Fibroblast of pulmonary artery (primary cell): ENCODE measurements around the gene IL1A.
A peak's percentile ranks its signal among the peaks of the same experiment; 100 is the strongest.

Experiments used
- DNase-seq: peaks from one replicate; pipeline ENCODE4 v3.0.0-alpha.2; 2010; ENCODE audit warnings: low read depth
- H3K4me3 ChIP-seq: replicated peaks from 2 replicates; pipeline ENCODE4 v1.5.1; 2011; ENCODE audit warnings: low read depth, mild to moderate bottlenecking, control low read depth, low read length, moderate library complexity
- TF ChIP-seq, protein P1 (sequence below): IDR thresholded peaks from 2 replicates; pipeline ENCODE4 v1.5.1; 2011; ENCODE audit warnings: mild to moderate bottlenecking, control low read depth, low read length, inconsistent platforms; ENCODE audit errors: missing control alignments

The IL1A gene

DNA sequence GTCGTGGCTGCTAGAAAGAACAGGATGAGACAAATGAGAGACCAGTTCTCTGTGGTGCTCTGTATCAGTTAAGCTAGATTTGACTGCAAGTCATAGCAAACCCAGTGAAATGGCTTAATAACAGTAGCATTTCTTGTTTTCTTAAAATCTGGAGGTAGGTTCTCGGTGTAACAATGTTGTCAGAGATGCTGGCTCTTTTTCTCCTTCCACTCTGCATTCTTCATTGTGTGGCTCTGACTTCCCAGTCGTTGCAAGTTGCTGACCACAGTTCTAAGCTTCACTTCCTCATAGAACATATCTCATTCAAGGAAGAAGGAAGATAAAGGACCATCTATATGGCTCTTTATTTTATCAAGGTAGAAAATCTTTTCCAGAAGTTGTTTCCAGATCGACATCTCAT lies 12.0 kb downstream of the IL1A start:
- DNase-seq: no peak
- TF ChIP-seq, protein P1, sequence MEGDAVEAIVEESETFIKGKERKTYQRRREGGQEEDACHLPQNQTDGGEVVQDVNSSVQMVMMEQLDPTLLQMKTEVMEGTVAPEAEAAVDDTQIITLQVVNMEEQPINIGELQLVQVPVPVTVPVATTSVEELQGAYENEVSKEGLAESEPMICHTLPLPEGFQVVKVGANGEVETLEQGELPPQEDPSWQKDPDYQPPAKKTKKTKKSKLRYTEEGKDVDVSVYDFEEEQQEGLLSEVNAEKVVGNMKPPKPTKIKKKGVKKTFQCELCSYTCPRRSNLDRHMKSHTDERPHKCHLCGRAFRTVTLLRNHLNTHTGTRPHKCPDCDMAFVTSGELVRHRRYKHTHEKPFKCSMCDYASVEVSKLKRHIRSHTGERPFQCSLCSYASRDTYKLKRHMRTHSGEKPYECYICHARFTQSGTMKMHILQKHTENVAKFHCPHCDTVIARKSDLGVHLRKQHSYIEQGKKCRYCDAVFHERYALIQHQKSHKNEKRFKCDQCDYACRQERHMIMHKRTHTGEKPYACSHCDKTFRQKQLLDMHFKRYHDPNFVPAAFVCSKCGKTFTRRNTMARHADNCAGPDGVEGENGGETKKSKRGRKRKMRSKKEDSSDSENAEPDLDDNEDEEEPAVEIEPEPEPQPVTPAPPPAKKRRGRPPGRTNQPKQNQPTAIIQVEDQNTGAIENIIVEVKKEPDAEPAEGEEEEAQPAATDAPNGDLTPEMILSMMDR: no peak
- no peak overlapping the region for H3K4me3 ChIP-seq

DNA sequence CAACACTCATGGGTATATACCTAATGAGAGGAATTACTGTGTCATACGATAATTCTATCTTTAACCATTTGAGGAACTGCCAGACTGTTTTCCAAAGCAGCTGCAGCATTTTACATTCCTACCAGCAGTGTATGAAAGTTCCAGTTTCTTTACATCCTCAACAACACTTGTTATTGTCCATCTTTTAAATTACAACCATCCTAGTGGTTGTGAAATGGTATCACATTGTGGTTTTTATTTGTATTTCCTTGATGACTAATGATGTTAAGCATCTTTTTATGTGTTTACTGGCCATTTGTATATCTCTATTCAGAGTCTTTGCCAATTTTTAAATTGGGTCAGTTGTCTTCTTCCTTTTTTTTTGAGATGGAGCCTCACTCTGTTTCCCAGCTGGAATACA lies 15.9 kb downstream of the IL1A start:
- DNase-seq: peak; percentile 45
- TF ChIP-seq, protein P1: peak; percentile 31
- no peak overlapping the region for H3K4me3 ChIP-seq

DNA sequence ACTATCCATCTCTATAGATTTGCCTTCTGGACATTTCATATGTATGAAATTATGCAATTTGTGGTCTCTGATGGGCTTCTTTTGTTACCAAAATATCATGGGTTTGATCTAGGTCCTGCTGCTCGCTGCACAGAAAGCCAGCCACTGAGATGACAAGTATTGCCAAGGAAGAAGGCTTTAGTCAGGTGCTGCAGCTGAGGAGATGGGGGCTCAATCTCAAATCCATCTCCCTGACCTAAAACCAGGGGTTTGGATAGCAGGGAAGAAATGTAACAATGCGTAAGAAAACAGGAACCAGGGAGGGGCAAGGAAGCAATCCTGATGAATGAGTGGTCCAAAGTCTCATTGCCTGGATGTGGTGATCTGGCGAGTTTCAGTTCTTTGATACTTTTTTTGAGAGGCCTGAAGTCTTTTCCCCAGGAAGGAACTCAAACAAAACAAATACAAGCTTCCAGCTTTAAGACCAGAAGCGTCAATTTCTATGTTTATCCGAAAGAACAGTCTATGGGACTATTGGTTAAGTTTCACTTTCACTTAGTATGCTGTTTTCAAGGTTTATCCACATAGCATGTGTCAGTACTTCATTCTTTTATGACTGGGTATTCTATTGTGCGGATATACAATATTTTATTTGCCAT lies 16.5 kb downstream of the IL1A start:
- TF ChIP-seq, protein P1: no peak
- no peak for DNase-seq
- no peak overlapping the region for H3K4me3 ChIP-seq

DNA sequence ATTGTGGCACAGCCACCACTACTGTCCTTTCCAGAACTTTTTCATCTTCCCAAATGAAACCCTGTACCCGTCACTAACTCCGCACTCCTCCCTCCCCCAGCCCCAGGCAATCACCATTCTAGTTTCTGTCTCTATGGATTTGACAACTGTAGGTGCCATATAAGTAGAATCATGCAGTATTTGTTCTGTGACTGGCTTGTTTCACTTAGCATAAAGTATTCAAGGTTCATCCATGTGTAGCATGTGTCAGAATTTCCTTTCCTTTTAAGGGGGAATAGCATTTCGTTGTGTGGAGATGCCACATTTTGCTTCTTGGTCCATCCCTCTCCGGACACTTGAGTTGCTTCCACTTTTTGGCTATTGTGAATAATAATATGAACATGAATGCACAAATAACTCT lies 19.0 kb downstream of the IL1A start:
- TF ChIP-seq, protein P1: no peak
- H3K4me3 ChIP-seq: peak overlapping the region; percentile 64
- no peak for DNase-seq

DNA sequence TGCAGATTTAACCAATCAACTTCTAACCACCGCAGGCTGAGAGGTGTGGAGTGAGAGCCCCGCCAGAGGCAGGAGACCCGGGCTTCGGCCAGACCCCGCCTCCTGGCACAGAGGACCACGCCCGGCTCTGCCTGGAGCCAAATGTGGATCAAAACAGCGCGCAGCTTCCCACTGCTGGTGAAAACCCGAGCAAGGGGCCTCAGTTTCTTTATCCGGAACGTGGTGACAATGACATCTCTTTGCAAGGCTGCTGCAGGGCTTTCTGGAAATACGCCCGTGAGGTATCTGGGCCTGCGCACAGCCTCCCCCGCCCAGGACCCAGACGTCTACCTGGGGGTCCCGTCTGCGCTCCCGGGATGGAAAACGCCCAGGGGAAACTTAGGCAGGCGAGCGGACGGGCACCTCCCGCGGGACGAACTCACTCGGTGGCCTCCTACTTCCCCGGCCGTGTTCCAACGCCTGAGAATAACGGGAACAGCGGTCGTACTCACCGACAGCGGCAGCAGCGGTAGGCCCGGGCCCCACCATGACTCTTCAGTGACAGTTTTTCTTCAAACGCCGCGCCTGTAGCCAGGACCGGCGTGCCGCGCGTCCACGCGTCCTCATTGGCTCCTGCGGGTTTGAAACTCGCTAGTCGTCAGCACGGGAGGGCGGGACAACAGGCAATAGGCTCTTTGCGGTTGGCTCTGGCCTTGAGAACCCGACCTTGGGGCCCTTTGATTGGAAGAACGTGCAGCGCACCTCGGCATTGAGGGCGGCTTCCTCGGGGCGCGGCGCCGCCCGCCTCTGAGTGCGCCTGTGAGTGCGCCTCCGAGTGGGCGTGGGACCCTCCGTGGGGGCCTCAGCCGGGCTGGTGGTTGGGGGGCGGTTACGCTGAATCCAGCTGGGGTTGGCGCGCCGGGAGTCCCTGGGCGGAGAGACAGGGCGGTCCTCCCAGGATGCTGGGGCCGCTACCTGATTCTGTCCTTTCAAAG lies 19.9 kb downstream of the IL1A start, which contains the start of gene CKAP2L:
Gene CKAP2L, minus strand, starts transcription at position 539 of the 974 bp plus-strand sequence. Its CDS starts 11 bp downstream, at position 528.
- peak within 1 kb of the TSS; percentile 64 for H3K4me3 ChIP-seq
- TF ChIP-seq, protein P1: no peak
- DNase-seq: peak; percentile 98

DNA sequence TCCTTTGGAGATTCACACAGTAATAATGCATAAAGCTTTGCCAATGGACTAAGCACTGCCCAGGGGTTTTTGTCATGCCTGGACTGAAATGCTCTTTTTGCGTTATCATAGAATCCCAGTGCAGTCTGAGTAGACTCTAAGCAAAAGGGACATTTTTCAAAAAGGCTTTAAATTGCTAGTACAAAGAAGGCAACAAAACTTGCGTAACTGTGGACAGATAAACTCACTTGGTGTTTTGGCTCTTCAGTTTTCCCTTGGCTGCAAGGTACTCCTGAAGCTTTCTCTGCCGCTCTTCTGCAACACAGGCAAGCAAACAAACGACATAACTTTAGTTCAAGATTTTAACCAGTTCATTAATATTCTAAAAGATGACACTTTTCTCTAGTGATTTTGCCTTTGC lies 22.0 kb downstream of the IL1A start:
- TF ChIP-seq, protein P1: no peak
- DNase-seq: no peak
- no peak overlapping the region for H3K4me3 ChIP-seq
